RWPE2 (cell line): ENCODE data around the gene NUP214.

Experiments
- ATAC-seq: fragments of 200-7000 bp; cut with Tn5 transposase; 3 replicates; pipeline ENCODE4 v1.9.1; 2021; ENCODE audit warnings: low read depth
- DNase-seq: peaks from one replicate; pipeline ENCODE4 v3.0.0-alpha.2; 2020; ENCODE audit warnings: low spot score
- H3K27ac ChIP-seq: fragments of 450-650 bp; 2 replicates; pipeline ENCODE4 v1.5.1; 2017; ENCODE audit warnings: mild to moderate bottlenecking; ENCODE audit not compliant: poor library complexity, severe bottlenecking
- H3K27me3 ChIP-seq: fragments of 250-450 bp; sonication (Bioruptor Pico); 2 replicates; pipeline ENCODE4 v1.5.1; 2021; ENCODE audit warnings: mild to moderate bottlenecking, moderate library complexity; ENCODE audit not compliant: insufficient read depth, poor library complexity, severe bottlenecking
- H3K36me3 ChIP-seq: fragments of 250-450 bp; sonication (Bioruptor Pico); 2 replicates; pipeline ENCODE4 v1.5.1; 2020; ENCODE audit warnings: low read depth, mild to moderate bottlenecking, moderate library complexity
- H3K4me1 ChIP-seq: fragments of 250-450 bp; sonication (Bioruptor Pico); 2 replicates; pipeline ENCODE4 v1.5.1; 2021; ENCODE audit warnings: mild to moderate bottlenecking, moderate library complexity; ENCODE audit not compliant: insufficient read depth, poor library complexity, severe bottlenecking
- H3K4me3 ChIP-seq: fragments of 250-450 bp; sonication (Bioruptor Pico); 2 replicates; pipeline ENCODE4 v1.5.1; 2021; ENCODE audit warnings: mild to moderate bottlenecking, moderate library complexity; ENCODE audit not compliant: severe bottlenecking
- H3K9me3 ChIP-seq: fragments of 250-450 bp; sonication (Bioruptor Pico); 2 replicates; pipeline ENCODE4 v1.5.1; 2021; ENCODE audit warnings: mild to moderate bottlenecking, moderate library complexity; ENCODE audit not compliant: severe bottlenecking
- TF ChIP-seq, protein P1 (sequence below): fragments of 450-650 bp; IDR thresholded peaks from one replicate; pipeline ENCODE4 v1.5.1; 2017; ENCODE audit warnings: mild to moderate bottlenecking, moderate library complexity; ENCODE audit not compliant: poor library complexity, severe bottlenecking

The NUP214 gene

DNA sequence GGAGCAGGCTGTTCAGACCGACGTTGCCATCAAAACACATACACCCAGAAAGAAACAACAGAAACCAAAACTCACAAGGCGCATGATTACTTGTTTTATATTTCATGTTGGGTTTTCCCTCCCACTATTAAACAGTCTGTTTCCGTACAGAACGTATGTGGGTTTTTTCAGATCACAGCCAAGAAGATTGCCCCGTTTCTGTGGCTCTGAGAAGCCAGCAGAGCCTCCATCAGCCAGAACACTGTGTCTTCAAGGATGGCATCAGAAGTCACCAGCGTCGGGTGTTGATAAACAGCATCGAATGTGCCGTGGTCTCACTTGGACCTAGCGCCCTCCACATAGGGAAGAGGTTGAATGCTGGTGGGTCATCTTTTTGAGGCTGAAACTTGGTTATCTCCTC lies 108.2 kb downstream of the NUP214 start:
- H3K4me1 ChIP-seq = no peaks in the 10 kb centered on the region
- TF ChIP-seq, protein P1, sequence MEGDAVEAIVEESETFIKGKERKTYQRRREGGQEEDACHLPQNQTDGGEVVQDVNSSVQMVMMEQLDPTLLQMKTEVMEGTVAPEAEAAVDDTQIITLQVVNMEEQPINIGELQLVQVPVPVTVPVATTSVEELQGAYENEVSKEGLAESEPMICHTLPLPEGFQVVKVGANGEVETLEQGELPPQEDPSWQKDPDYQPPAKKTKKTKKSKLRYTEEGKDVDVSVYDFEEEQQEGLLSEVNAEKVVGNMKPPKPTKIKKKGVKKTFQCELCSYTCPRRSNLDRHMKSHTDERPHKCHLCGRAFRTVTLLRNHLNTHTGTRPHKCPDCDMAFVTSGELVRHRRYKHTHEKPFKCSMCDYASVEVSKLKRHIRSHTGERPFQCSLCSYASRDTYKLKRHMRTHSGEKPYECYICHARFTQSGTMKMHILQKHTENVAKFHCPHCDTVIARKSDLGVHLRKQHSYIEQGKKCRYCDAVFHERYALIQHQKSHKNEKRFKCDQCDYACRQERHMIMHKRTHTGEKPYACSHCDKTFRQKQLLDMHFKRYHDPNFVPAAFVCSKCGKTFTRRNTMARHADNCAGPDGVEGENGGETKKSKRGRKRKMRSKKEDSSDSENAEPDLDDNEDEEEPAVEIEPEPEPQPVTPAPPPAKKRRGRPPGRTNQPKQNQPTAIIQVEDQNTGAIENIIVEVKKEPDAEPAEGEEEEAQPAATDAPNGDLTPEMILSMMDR = no peak
- peaks cover 45% of the 10 kb centered on the region for H3K36me3 ChIP-seq
- no peak overlapping the region for H3K27ac ChIP-seq
- DNase-seq (peak; percentile 14), ATAC-seq (no peak)
- no peaks in the 10 kb centered on the region for H3K27me3 ChIP-seq
- H3K4me3 ChIP-seq = no peak overlapping the region
- no peaks in the 10 kb centered on the region for H3K9me3 ChIP-seq

DNA sequence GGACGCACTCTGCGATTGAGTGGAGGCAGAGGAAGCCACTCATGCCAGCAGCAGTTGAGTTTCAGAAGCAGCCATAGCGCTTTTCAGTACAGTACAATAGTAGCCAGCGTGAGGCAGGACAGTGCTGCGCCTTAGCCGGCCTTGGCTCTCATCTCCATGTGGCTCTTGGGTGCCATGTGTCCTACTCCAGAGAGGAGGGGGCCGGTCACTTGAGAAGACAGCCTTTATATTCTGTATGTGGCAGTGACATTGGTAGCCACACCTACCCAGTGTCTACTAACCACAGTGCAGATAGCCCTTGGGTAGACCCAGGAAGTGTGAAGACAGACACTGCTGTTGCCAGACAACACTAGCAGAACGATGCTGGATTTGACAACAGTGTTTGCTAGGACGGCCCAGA lies 108.6 kb downstream of the NUP214 start:
- ATAC-seq (no peak), DNase-seq (peak; percentile 30)
- Histone ChIP-seq H3K9me3 (no peaks in the 10 kb centered on the region), H3K27ac (no peak overlapping the region), H3K4me3 (no peak overlapping the region), H3K4me1 (no peaks in the 10 kb centered on the region), H3K27me3 (no peaks in the 10 kb centered on the region), H3K36me3 (peaks cover 45% of the 10 kb centered on the region)
- TF ChIP-seq, protein P1 = no peak

DNA sequence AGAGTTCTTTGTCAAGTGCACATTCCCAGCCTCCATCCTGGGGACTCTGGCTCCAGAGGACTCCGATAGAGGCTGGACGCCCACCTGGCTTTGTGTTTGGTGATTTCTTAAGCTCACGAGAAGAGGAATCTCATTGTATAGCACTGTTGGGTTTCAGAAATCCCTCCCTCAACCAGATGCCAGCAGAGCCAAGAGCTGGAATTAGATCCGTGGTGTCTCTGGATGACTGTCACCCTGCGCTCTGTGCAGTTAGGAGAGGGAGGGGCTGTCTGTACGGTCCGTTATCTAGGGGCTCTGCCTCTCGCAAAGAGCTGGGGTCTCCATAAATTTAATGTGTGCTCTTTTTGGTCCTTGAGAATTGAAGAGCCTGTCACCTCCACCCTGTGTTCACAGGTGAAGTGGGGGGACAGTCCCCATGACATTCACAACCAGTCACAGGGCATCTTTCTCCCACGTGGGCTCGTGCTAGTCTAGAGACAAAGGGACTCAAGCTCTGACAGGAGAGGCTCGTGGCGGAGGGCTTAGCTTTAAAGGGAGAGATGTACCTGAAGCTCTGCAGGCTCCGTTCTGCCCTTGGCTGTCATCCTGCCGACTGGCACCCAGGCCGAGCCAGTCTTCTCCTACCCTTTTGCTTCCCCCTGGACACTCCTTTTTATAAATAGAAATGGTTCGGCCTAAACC lies 109.6 kb downstream of the NUP214 start:
- Histone ChIP-seq H3K4me1 (no peaks in the 10 kb centered on the region), H3K4me3 (no peak overlapping the region), H3K36me3 (peaks cover 42% of the 10 kb centered on the region), H3K9me3 (no peaks in the 10 kb centered on the region), H3K27ac (no peak overlapping the region), H3K27me3 (no peaks in the 10 kb centered on the region)
- TF ChIP-seq, protein P1 = no peak
- DNase-seq = peak; percentile 26
- no peak for ATAC-seq

DNA sequence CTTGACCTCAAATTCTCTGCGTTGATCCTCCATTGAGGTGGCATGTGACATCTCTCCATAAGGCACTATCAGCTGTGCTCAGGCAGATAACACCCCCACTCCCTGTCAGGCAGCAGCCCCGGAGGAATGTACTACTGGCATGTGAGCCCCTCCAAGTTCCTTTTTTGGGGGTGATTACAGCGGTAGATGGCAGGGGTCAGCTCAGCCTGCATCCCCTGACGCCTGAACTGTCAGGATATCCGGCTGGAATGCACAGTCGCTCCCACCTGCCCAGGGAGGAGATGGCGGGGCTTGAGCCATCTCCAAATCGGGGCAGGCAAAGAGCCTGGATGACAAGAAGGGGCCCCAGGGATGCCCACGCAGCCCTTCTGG lies 110.1 kb downstream of the NUP214 start:
- Histone ChIP-seq H3K9me3 (no peaks in the 10 kb centered on the region), H3K36me3 (peaks cover 37% of the 10 kb centered on the region), H3K4me1 (no peaks in the 10 kb centered on the region), H3K4me3 (no peak overlapping the region), H3K27me3 (no peaks in the 10 kb centered on the region), H3K27ac (no peak overlapping the region)
- ATAC-seq (no peak), DNase-seq (no peak)
- TF ChIP-seq, protein P1 = no peak

DNA sequence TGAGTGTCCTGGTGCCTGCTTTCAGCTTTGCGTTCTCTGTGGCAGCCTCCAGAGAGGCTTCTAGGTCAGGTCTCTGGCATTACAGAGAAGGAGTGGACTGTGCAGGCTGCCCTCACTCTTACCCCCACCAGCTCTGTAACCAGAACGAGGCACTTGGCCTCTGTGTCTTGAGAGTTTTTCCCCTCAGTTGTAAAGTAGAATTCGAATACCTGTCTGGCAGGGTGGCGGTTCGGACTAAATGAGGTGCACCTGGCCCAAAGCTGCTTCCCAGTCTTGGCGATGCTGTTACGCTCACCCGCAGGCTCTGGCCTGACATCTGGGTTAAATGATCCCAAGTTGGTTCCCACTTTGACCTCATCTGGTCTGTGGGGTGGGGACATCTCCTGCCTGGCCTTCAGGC lies 110.8 kb downstream of the NUP214 start:
- Histone ChIP-seq H3K27me3 (no peaks in the 10 kb centered on the region), H3K36me3 (peaks cover 30% of the 10 kb centered on the region), H3K27ac (no peak overlapping the region), H3K4me3 (no peak overlapping the region), H3K9me3 (no peaks in the 10 kb centered on the region), H3K4me1 (no peaks in the 10 kb centered on the region)
- DNase-seq (peak; percentile 28), ATAC-seq (no peak)
- TF ChIP-seq, protein P1 = no peak
